ENCODE data around the gene PEX5L. TPM values are rescaled to one million over a fixed set of nuclear protein-coding genes. Genes with fewer than 3 reads are reported as not detected.

The PEX5L gene
- polyA plus RNA-seq, 1 of the 3 experiments (the other 2 are of a cell fraction) = not detected

GRCh38 chr3:180062771-180063170 is 26.0 kb upstream of the PEX5L start:
- ChIA-PET CTCF (no interaction called here), POLR2A (no interaction called here)
- Histone ChIP-seq H2AFZ (ENCODE audit: low read depth) (no peak overlapping the region), H3K4me1 (ENCODE audit: control insufficient read depth in 1 of 2, insufficient read depth in 2 of 2, low read depth in 1 of 2, low read length in 1 of 2) (no peaks in the 10 kb centered on the region), H3F3A (replicated peaks; ENCODE audit: insufficient read depth) (no peaks in the 10 kb centered on the region), H4K20me1 (ENCODE audit: insufficient read depth) (no peaks in the 10 kb centered on the region), H3K27me3 (ENCODE audit: insufficient read depth) (no peaks in the 10 kb centered on the region), H3K9ac (no peak overlapping the region), H3K4me3 (ENCODE audit: low read depth in 2 of 2, low read length in 1 of 2) (no peak overlapping the region), H3K4me2 (no peak overlapping the region), H3K27ac (ENCODE audit: low read depth in 2 of 2, low read length in 1 of 2) (no peak overlapping the region), H3K9me2 (no peaks in the 10 kb centered on the region), H3K36me3 (replicated peaks in 1 of 2; ENCODE audit: control insufficient read depth in 1 of 2, insufficient read depth in 2 of 2, low read length in 1 of 2) (no peaks in the 10 kb centered on the region), H3K79me2 (ENCODE audit: insufficient read depth) (no peaks in the 10 kb centered on the region), H3K9me3 (no peaks in the 10 kb centered on the region)
- TF ChIP-seq CTCF (IDR thresholded peaks at IDR 0.05) (no peak), USF1 (IDR thresholded peaks at IDR 0.05; ENCODE audit: borderline replicate concordance, low read depth) (no peak), CHD2 (IDR thresholded peaks at IDR 0.05; ENCODE audit: low read length, partially characterized antibody) (no peak), ELF1 (IDR thresholded peaks at IDR 0.05) (no peak), RAD21 (IDR thresholded peaks at IDR 0.05; ENCODE audit: low read length) (no peak), RCOR1 (IDR thresholded peaks at IDR 0.05; ENCODE audit: low read length) (no peak), MXI1 (IDR thresholded peaks at IDR 0.05; ENCODE audit: low read depth, low read length) (no peak), SIN3A (IDR thresholded peaks at IDR 0.05; ENCODE audit: borderline replicate concordance, low read depth, low read length) (no peak), IRF3 (IDR thresholded peaks at IDR 0.05; ENCODE audit: low read depth, low read length) (no peak), TEAD4 (IDR thresholded peaks at IDR 0.05; ENCODE audit: borderline replicate concordance, insufficient read depth) (no peak), ZBTB33 (IDR thresholded peaks at IDR 0.05; ENCODE audit: borderline replicate concordance, low read depth) (no peak)
- 12% methylated on average over 1 of the region's 1 CpG for WGBS (ENCODE audit: low lambda C conversion rate)
- DNase-seq = no peak

GRCh38 chr3:180059356-180059755 is 22.6 kb upstream of the PEX5L start:
- no peaks in the 10 kb centered on the region for H3K9me2 ChIP-seq
- H3K27ac ChIP-seq (ENCODE audit: low read depth in 2 of 2, low read length in 1 of 2) = no peak overlapping the region
- no peak overlapping the region for H3K4me2 ChIP-seq
- H3F3A ChIP-seq (replicated peaks; ENCODE audit: insufficient read depth) = no peaks in the 10 kb centered on the region
- no peak overlapping the region for H3K4me3 ChIP-seq (ENCODE audit: low read depth in 2 of 2, low read length in 1 of 2)
- H3K9me3 ChIP-seq = no peaks in the 10 kb centered on the region
- no peaks in the 10 kb centered on the region for H4K20me1 ChIP-seq (ENCODE audit: insufficient read depth)
- H3K27me3 ChIP-seq (ENCODE audit: insufficient read depth) = no peaks in the 10 kb centered on the region
- no peak overlapping the region for H3K9ac ChIP-seq
- no peak for DNase-seq
- no peaks in the 10 kb centered on the region for H3K36me3 ChIP-seq (replicated peaks in 1 of 2; ENCODE audit: control insufficient read depth in 1 of 2, insufficient read depth in 2 of 2, low read length in 1 of 2)
- H3K4me1 ChIP-seq (ENCODE audit: control insufficient read depth in 1 of 2, insufficient read depth in 2 of 2, low read depth in 1 of 2, low read length in 1 of 2) = no peaks in the 10 kb centered on the region
- POLR2A ChIA-PET = no interaction called here
- TF ChIP-seq USF2 (IDR thresholded peaks at IDR 0.05; ENCODE audit: borderline replicate concordance, low read depth, low read length) (no peak), YY1 (IDR thresholded peaks at IDR 0.05; ENCODE audit: low read depth) (no peak), EZH2phosphoT487 (IDR thresholded peaks at IDR 0.05; ENCODE audit: borderline replicate concordance, low read depth) (no peak), RAD21 (IDR thresholded peaks at IDR 0.05; ENCODE audit: low read length) (no peak), FOXJ3 (CRISPR knock-in tag; IDR thresholded peaks at IDR 0.05) (no peak), FOXM1 (IDR thresholded peaks at IDR 0.05; ENCODE audit: low read depth) (no peak), FOSL2 (IDR thresholded peaks at IDR 0.05; ENCODE audit: borderline replicate concordance, low read depth) (no peak), ELF1 (IDR thresholded peaks at IDR 0.05) (no peak), JUND (IDR thresholded peaks at IDR 0.05) (no peak), POLR2AphosphoS5 (IDR thresholded peaks at IDR 0.05; ENCODE audit: low read depth, low read length) (no peak)
- CTCF ChIA-PET = no interaction called here
- H2AFZ ChIP-seq (ENCODE audit: low read depth) = no peak overlapping the region
- no peaks in the 10 kb centered on the region for H3K79me2 ChIP-seq (ENCODE audit: insufficient read depth)

Data from SK-N-SH (cell line).